ENCODE results near the gene SYN1. TPM values are rescaled to one million over a fixed set of nuclear protein-coding genes. Genes with fewer than 3 reads are reported as not detected.

SYN1 gene
- total and polyA plus RNA-seq, 8 donors: 0.45 to 1.7 (median 1.5) TPM; not detected in 5

DNA sequence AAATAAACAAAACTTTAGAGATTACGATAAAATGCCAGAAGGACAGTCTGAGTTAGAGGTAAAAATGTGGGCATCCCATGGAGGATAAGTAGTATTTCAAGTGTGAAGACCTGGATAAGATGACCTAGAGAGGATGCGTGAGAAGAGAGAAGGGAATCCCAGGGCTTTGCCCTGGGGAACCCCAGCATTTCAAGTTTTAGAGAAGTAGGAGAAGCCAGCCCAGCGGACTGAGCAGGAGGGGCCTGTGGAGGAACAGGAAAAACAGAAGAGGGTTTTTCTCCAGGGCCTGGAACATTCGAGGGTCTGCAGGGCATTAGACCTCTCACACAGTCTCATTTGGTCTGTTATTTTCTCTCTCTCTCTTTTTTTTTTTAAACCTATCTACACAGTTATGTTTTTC is 13.0 kb upstream of the SYN1 start:
- Histone ChIP-seq H3K27ac (no peak overlapping the region), H3K9me3 (peaks cover 0 to 1% (median 0%) of the 10 kb centered on the region in 4 donors), H3K27me3 (no peaks in the 10 kb centered on the region), H3K4me3 (no peak overlapping the region), H3K36me3 (peaks cover 7 to 33% (median 31%) of the 10 kb centered on the region in 4 donors), H3K4me1 (no peaks in the 10 kb centered on the region)
- TF ChIP-seq POLR2A (IDR thresholded peaks at IDR 0.05): no peak
- TF ChIP-seq, protein P1, sequence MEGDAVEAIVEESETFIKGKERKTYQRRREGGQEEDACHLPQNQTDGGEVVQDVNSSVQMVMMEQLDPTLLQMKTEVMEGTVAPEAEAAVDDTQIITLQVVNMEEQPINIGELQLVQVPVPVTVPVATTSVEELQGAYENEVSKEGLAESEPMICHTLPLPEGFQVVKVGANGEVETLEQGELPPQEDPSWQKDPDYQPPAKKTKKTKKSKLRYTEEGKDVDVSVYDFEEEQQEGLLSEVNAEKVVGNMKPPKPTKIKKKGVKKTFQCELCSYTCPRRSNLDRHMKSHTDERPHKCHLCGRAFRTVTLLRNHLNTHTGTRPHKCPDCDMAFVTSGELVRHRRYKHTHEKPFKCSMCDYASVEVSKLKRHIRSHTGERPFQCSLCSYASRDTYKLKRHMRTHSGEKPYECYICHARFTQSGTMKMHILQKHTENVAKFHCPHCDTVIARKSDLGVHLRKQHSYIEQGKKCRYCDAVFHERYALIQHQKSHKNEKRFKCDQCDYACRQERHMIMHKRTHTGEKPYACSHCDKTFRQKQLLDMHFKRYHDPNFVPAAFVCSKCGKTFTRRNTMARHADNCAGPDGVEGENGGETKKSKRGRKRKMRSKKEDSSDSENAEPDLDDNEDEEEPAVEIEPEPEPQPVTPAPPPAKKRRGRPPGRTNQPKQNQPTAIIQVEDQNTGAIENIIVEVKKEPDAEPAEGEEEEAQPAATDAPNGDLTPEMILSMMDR (IDR thresholded peaks at IDR 0.05): no peak
- no peak for TF ChIP-seq EP300 (IDR thresholded peaks at IDR 0.05)
- TF ChIP-seq POLR2AphosphoS5 (IDR thresholded peaks at IDR 0.05): no peak
- DNase-seq: no peak
- 41 to 75% (median 56%) methylated on average over 4 of the region's 4 CpGs for WGBS, 5 donors
- intact Hi-C loops (cut with DNase I; ENCODE audit: low total_unique reads): no loop called here

DNA sequence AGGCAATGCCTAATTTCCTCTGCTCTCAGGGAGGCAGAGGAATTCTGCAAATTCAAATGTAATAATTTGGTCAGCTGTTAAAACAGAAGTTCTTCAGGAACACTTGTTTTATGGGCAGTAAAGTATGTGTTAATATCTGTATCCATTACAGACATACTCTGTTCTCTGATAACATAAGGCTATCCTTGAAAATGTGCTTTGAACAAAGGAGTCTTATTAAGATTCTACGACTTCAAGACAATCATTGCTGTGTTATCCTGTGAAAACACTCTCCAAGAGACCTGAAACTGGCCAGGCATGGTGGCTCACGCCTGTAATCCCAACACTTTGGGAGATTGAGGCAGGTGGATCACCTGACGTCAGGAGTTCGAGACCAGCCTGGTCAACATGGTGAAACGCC is 12.0 kb upstream of the SYN1 start:
- WGBS, 5 donors: 77 to 92% (median 79%) methylated on average over 5 of the region's 5 CpGs
- intact Hi-C loops (cut with DNase I; ENCODE audit: low total_unique reads): no loop called here
- Histone ChIP-seq H3K27ac (no peak overlapping the region), H3K9me3 (no peaks in the 10 kb centered on the region), H3K27me3 (no peaks in the 10 kb centered on the region), H3K36me3 (peaks cover 2 to 27% (median 24%) of the 10 kb centered on the region in 4 donors), H3K4me3 (no peak overlapping the region), H3K4me1 (no peaks in the 10 kb centered on the region)
- DNase-seq: no peak
- no peak for TF ChIP-seq POLR2A (IDR thresholded peaks at IDR 0.05)
- TF ChIP-seq, protein P1 (IDR thresholded peaks at IDR 0.05): no peak
- no peak for TF ChIP-seq POLR2AphosphoS5 (IDR thresholded peaks at IDR 0.05)
- TF ChIP-seq EP300 (IDR thresholded peaks at IDR 0.05): no peak

DNA sequence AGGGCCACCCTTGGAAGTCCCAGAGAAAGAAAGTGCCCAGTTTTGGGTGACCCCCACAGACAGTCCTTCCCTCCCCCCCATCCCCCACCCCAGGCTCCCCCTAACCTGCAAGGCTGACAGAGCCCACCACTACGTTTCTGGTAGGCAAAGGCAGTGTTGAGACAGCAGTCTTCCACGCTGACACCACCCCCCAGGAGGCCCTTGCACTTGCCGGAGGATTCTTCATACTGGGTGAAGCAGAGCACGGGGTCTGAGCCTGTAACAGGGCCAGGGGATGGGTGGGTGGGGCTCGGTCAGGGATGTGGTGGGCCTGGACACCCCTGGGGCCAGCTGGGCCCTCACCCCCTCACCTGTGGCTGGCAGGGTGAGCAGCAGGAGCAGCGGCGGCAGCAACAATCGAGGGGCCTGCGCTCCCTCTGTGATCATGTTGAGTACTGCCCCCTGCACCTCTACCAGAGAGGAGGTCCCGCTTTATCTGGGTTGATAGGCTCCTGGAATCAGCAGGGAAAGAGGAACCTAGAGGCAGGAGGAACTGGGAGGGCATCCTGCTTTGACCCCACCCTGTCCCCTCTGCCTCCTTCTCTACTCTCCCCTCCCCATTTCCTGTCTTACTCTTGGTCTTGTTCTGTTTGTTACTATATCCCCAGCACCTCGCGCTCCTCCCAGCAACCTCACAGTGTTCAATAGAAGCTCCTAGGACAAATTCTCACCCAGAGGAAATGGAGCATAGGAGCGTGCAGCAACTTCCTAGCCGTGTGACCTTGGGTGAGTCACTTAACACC is 10.0 kb upstream of the SYN1 start, which contains the start of gene CFP:
Gene CFP (minus strand): TSS at position 512 of the 782 bp plus-strand sequence. CDS start 86 bp downstream, at position 426.
- peaks cover 0 to 10% (median 3%) of the 10 kb centered on the region in 4 donors for H3K36me3 ChIP-seq
- H3K9me3 ChIP-seq: no peaks in the 10 kb centered on the region
- no peak for DNase-seq
- H3K4me3 ChIP-seq: peak within 1 kb of the TSS in 2 of 4 donors; percentile 13 to 16
- intact Hi-C loops (cut with DNase I; ENCODE audit: low total_unique reads): no loop called here
- TF ChIP-seq EP300 (IDR thresholded peaks at IDR 0.05): no peak
- no peak for TF ChIP-seq POLR2AphosphoS5 (IDR thresholded peaks at IDR 0.05)
- TF ChIP-seq POLR2A (IDR thresholded peaks at IDR 0.05): no peak
- TF ChIP-seq, protein P1 (IDR thresholded peaks at IDR 0.05): no peak
- H3K4me1 ChIP-seq: no peaks in the 10 kb centered on the region
- H3K27ac ChIP-seq: peak within 1 kb of the TSS in 1 of 5 donors; percentile 48
- no peaks in the 10 kb centered on the region for H3K27me3 ChIP-seq
- WGBS, 5 donors: 31 to 62% (median 58%) methylated on average over 4 to 14 of the region's 14 CpGs

DNA sequence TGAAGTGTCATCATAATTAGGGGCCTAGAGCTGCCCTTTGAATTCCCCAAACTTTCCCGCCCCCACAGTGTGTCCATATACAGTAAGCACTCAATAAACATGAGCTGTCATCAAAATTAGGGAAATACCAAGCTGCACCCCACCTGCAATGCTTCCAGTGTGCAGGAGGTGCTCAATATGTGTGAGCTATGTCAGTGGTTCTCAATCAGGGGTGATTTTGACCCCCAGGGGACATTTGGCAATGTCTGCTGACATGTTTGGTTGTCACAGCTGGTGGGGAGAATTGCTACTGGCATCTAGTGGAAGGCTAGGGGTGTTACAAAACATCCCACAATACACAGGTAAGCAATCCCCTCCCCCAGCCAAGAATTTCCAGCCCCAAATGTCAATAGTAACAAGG is 9.3 kb upstream of the SYN1 start:
- Histone ChIP-seq H3K4me3 (peak overlapping the region in 1 of 4 donors; percentile 16), H3K9me3 (no peaks in the 10 kb centered on the region), H3K27me3 (peaks cover 0 to 4% (median 0%) of the 10 kb centered on the region in 3 donors), H3K4me1 (peaks cover 0 to 1% (median under 1%) of the 10 kb centered on the region in 4 donors), H3K27ac (no peak overlapping the region), H3K36me3 (peaks cover 0 to 6% (median 0%) of the 10 kb centered on the region in 4 donors)
- 33 to 100% (median 73%) methylated on average over 1 of the region's 1 CpG; no CpG with 5 or more reads in 1 of the 5 donors for WGBS, 5 donors
- peak in 1 of 2 donors; percentile 23 for DNase-seq
- intact Hi-C loops (cut with DNase I; ENCODE audit: low total_unique reads): no loop called here
- TF ChIP-seq EP300 (IDR thresholded peaks at IDR 0.05) (no peak), POLR2A (IDR thresholded peaks at IDR 0.05) (no peak), POLR2AphosphoS5 (IDR thresholded peaks at IDR 0.05) (no peak)
- TF ChIP-seq, protein P1 (IDR thresholded peaks at IDR 0.05): no peak
